ENCODE data around the gene WDFY2. TPM values are rescaled to one million over a fixed set of nuclear protein-coding genes. Genes with fewer than 3 reads are reported as not detected.

Gene WDFY2
- 13.0 TPM for total RNA-seq

GRCh38 chr13:51583875-51584730 is at the start of gene WDFY2:
TSS of gene WDFY2 (plus strand) at chr13:51584462. CDS start at chr13:51584688, 226 bp downstream.

GRCh38 chr13:51803422-51804294 is 219.4 kb downstream of the WDFY2 start, which contains the start of gene DHRS12:
TSS of gene DHRS12 (minus strand) at chr13:51804163. CDS start at chr13:51799659, 4,504 bp downstream.

Small RNA genes lying within 50 kb of the gene (small RNA-seq; reads per million reads assigned to genes)
- gene MIR4703 (ENCODE audit: low replicate concordance) (not detected), gene RN7SL413P (ENCODE audit: low replicate concordance) (not detected), gene RNU6-65P (ENCODE audit: low replicate concordance) (not detected), gene RNY1P6 (ENCODE audit: low replicate concordance) (not detected)

Other genes starting within 250 kb of the WDFY2 start
- not detected for gene SERPINE3, start 244.8 kb upstream of the WDFY2 start, total RNA-seq
- gene INTS6, start 131.4 kb upstream of the WDFY2 start, total RNA-seq, result 34.4 TPM
- gene DHRS12, start 219.7 kb downstream of the WDFY2 start, total RNA-seq, result 14.4 TPM